Heart right ventricle (tissue), 16 donors: ENCODE results near the gene NPAS3. TPM values are rescaled to one million over a fixed set of nuclear protein-coding genes. Genes with fewer than 3 reads are reported as not detected.
A peak's percentile ranks its signal among the peaks of the same experiment; 100 is the strongest.

ENCODE experiments used
- ATAC-seq, 8 donors: fragments of 200-7000 bp; cut with Tn5 transposase; one replicate each; pipeline ENCODE4 v1.9.1; 2020; ENCODE audit warnings: mild to moderate bottlenecking in 8 of 8, moderate library complexity in 8 of 8, moderate number of reproducible peaks in 1 of 8
- DNase-seq, 2 donors: peaks; one replicate each; pipeline ENCODE4 v3.0.0-alpha.2; 2020
- H3K27ac ChIP-seq, 10 donors: fragments of 200-600 bp; sonication (generic) in 2 of 10; one replicate each; pipeline versions ENCODE4 v1.5.0 to v1.8.0; 2020 to 2022; ENCODE audit warnings: mild to moderate bottlenecking in 3 of 10
- H3K27me3 ChIP-seq, 7 donors: fragments of 200-600 bp; one replicate each; pipeline ENCODE4 v1.8.0; 2021 to 2022; ENCODE audit warnings: mild to moderate bottlenecking in 2 of 7
- H3K36me3 ChIP-seq, 9 donors: fragments of 200-600 bp; sonication (generic) in 1 of 9; one replicate each; pipeline versions ENCODE4 v1.5.0 to v1.8.0; 2020 to 2022; ENCODE audit warnings: mild to moderate bottlenecking in 2 of 9
- H3K4me1 ChIP-seq, 9 donors: fragments of 200-600 bp; sonication (generic) in 1 of 9; one replicate each; pipeline versions ENCODE4 v1.5.0 to v1.8.0; 2020 to 2022; ENCODE audit warnings: mild to moderate bottlenecking in 4 of 9
- H3K4me3 ChIP-seq, 10 donors: fragments of 200-600 bp; sonication (generic) in 2 of 10; one replicate each; pipeline versions ENCODE4 v1.5.0 to v1.8.0; 2020 to 2022; ENCODE audit warnings: mild to moderate bottlenecking in 7 of 10, moderate library complexity in 2 of 10
- H3K9me3 ChIP-seq, 11 donors: fragments of 200-600 bp in 10 of 11; sonication (generic) in 2 of 11; one replicate each; pipeline versions ENCODE4 v1.5.0 to v1.8.0; 2013 to 2022; ENCODE audit warnings: mild to moderate bottlenecking in 2 of 11, control low read depth in 1 of 11, moderate library complexity in 1 of 11
- CTCF ChIP-seq, 9 donors: fragments of 200-600 bp; sonication (generic) in 2 of 9; IDR thresholded peaks; one replicate each; pipeline versions ENCODE4 v1.5.0 to v1.8.0; 2021 to 2022; ENCODE audit warnings: antibody characterized with exemption in 9 of 9, mild to moderate bottlenecking in 5 of 9, moderate library complexity in 1 of 9
- WGBS, 2 donors: extraction: QIAGEN DNeasy Blood & Tissue Kit; methylation state at CpG; one replicate each; pipeline ENCODE4 v1.1.7; 2013; ENCODE audit warnings: inconsistent platforms in 1 of 2; 5-methylcytosine and 5-hydroxymethylcytosine counted together
- intact Hi-C, 10 donors: fragments of 100-400 bp; cut with DNase I; formaldehyde crosslinking; loops; one replicate each; pipeline versions ENCODE4 v1.11.1 to v1.14.2; 2022
- polyA plus RNA-seq, 2 donors: library from polyadenylated mRNA; stranded (reverse); fragments of 200-250 nt; gene quantifications; one replicate each; pipeline ENCODE4 v1.2.3, GENCODE V29; 2013
- total RNA-seq, 10 donors: library from RNA; stranded (reverse); fragmentation: NEBNext Ultra II Directional in 3 of 10; extraction: Animal tissue kit (Norgen Biotek cat#: 25700) in 3 of 10; gene quantifications; one replicate each; pipeline versions ENCODE4 v1.2.1 to v1.2.4, GENCODE V29; 2021 to 2023
- donor health status: Arrhythmogenic right ventricular cardiomyopathy.
- donor health status: ischemic (EF 13 %, LVEDD 7.1; RV severe dilation, severe dysfunction).
- donor health status: healthy with polysubstance abuse.
- donor health status: DM: no; HTN: yes; CAD: no.
- donor health status: DM: no; HTN: no; CAD: no.
- donor health status: ischemic (EF 25% LVEDD 6.9; RV normal size, moderate dysfunction).
- donor health status: ischemic (EF 25% LVEDD 5.7; RV mildly dilated, moderate dysfunction).
- donor health status: healthy.
- donor health status: DM: yes; HTN: yes; CAD: no.
- donor health status: Ischemic cardiomyopathy.
- donor health status: ischemic (EF 35%, LVEDD 5.7; RV mildly dilated, moderate dysfunction).
- donor health status: nonischemic (EF 11% LVEDD 7.7; RV severe dilation, severe dysfunction).
- donor health status: DM: yes; HTN: yes; CAD: no.
- donor health status: PGD.
- donor health status: ischemic (EF 29% LVEDD 5.4; RV normal size, mild dysfunction).
- donor health status: nonischemic (EF 23%, LVEDD 6.1; RV moderate dilation, normal function).

NPAS3 gene
- total and polyA plus RNA-seq, 12 donors, result 0.12 to 2.8 (median 0.99) TPM

GRCh38 chr14:33249233-33249820 lies 310.6 kb downstream of the NPAS3 start:
- Histone ChIP-seq H3K4me3 (no peak overlapping the region), H3K9me3 (no peaks in the 10 kb centered on the region), H3K27me3 (no peaks in the 10 kb centered on the region), H3K4me1 (peaks cover 0 to 2% (median 0%) of the 10 kb centered on the region in 9 donors), H3K27ac (no peak overlapping the region), H3K36me3 (no peaks in the 10 kb centered on the region)
- DNase-seq (no peak), ATAC-seq (no peak)
- intact Hi-C loops, result no loop called here
- 88 to 89% methylated on average over 6 of the region's 6 CpGs for WGBS, 2 donors
- TF ChIP-seq CTCF (IDR thresholded peaks at IDR 0.05), result no peak

- Histone ChIP-seq H3K4me1 (peaks cover 0 to 13% (median 0%) of the 10 kb centered on the region in 9 donors), H3K27ac (no peak overlapping the region), H3K27me3 (no peaks in the 10 kb centered on the region), H3K36me3 (no peaks in the 10 kb centered on the region), H3K4me3 (no peak overlapping the region), H3K9me3 (no peaks in the 10 kb centered on the region)
- TF ChIP-seq CTCF (IDR thresholded peaks at IDR 0.05), result no peak
- no peak for DNase-seq
- ATAC-seq, result no peak
- intact Hi-C loops, result no loop called here
- 65 to 70% methylated on average over 2 of the region's 2 CpGs for WGBS, 2 donors
Measured at GRCh38 chr14:33250963-33251362, 312.3 kb downstream of the NPAS3 start.

- no peak for DNase-seq
- Histone ChIP-seq H3K4me1 (peaks cover 0 to 13% (median 0%) of the 10 kb centered on the region in 9 donors), H3K36me3 (no peaks in the 10 kb centered on the region), H3K27ac (no peak overlapping the region), H3K4me3 (no peak overlapping the region), H3K9me3 (no peaks in the 10 kb centered on the region), H3K27me3 (no peaks in the 10 kb centered on the region)
- ATAC-seq, result no peak
- intact Hi-C loops, result no loop called here
- 69% methylated on average over 3 of the region's 3 CpGs for WGBS, 2 donors
- TF ChIP-seq CTCF (IDR thresholded peaks at IDR 0.05), result no peak
Measured at GRCh38 chr14:33254342-33254741, 315.7 kb downstream of the NPAS3 start.

- H3K27me3 ChIP-seq, result no peaks in the 10 kb centered on the region
- H3K36me3 ChIP-seq, result no peaks in the 10 kb centered on the region
- no peak overlapping the region for H3K4me3 ChIP-seq
- H3K27ac ChIP-seq, result no peak overlapping the region
- peak in 2 of 8 donors; percentile 11 to 22 for ATAC-seq
- peak in 1 of 2 donors; percentile 23 for DNase-seq
- intact Hi-C loops, result no loop called here
- peaks cover 0 to 13% (median 0%) of the 10 kb centered on the region in 9 donors for H3K4me1 ChIP-seq
- TF ChIP-seq CTCF (IDR thresholded peaks at IDR 0.05), result no peak
- 27 to 36% methylated on average over 1 of the region's 1 CpG for WGBS, 2 donors
- H3K9me3 ChIP-seq, result no peaks in the 10 kb centered on the region
Measured at GRCh38 chr14:33254861-33255395, 316.2 kb downstream of the NPAS3 start.
